Prostate gland (tissue), 2 donors: Measurements from ENCODE around the gene ALPP. TPM values are rescaled to one million over a fixed set of nuclear protein-coding genes. Genes with fewer than 3 reads are reported as not detected.
"Not testable (repeated sequence)": the region's sequence is repeated elsewhere in the genome, so short reads cannot be mapped to it uniquely, and the experiment has no call there.

Experiments
- DNase-seq: peaks from one replicate; pipeline ENCODE4 v3.0.0-alpha.2; 2019; ENCODE audit warnings: low spot score
- H3K27ac ChIP-seq, 2 donors: fragments of 200-600 bp; sonication (generic); 2 replicates each; pipeline ENCODE4 v1.5.1; 2017 to 2019
- H3K27me3 ChIP-seq: fragments of 200-600 bp; sonication (generic); replicated peaks from 2 replicates; pipeline ENCODE4 v1.5.1; 2019; ENCODE audit not compliant: insufficient read depth
- H3K36me3 ChIP-seq, 2 donors: fragments of 200-600 bp; sonication (generic); 1 replicate in 1 of 2; 2 replicates in 1 of 2; pipeline versions ENCODE4 v1.5.1 to v1.8.1; 2017 to 2019
- H3K4me1 ChIP-seq: fragments of 200-600 bp; sonication (generic); replicated peaks from 2 replicates; pipeline ENCODE4 v1.5.1; 2019
- H3K4me3 ChIP-seq, 2 donors: fragments of 200-600 bp; sonication (generic); 2 replicates each; pipeline ENCODE4 v1.5.1; 2017 to 2019
- H3K9me3 ChIP-seq: fragments of 200-600 bp; sonication (generic); 2 replicates; pipeline ENCODE4 v1.5.1; 2017
- CTCF ChIP-seq, 4 experiments: fragments of 200-600 bp in 2 of 4; fragments of 450-650 bp in 2 of 4; sonication (generic) in 2 of 4; IDR thresholded peaks; 1 replicate in 3 of 4; 2 replicates in 1 of 4; pipeline ENCODE4 v1.5.1; 2016 to 2019; ENCODE audit warnings: antibody characterized with exemption in 4 of 4, mild to moderate bottlenecking in 2 of 4, moderate library complexity in 2 of 4
- POLR2A ChIP-seq: fragments of 450-650 bp; IDR thresholded peaks from one replicate; pipeline ENCODE4 v1.6.1; 2016; ENCODE audit warnings: antibody characterized with exemption, mild to moderate bottlenecking
- POLR2AphosphoS5 ChIP-seq: sonication (generic); formaldehyde crosslinking; IDR thresholded peaks from one replicate; pipeline ENCODE4 v1.6.1; 2017; ENCODE audit warnings: antibody characterized with exemption
- WGBS: methylation state at CpG from one replicate; pipeline ENCODE4 v1.1.5; 2018; 5-methylcytosine and 5-hydroxymethylcytosine counted together
- intact Hi-C: fragments of 100-400 bp; cut with DNase I; formaldehyde crosslinking; loops from one replicate; pipeline ENCODE4 v1.14.2; 2022
- small RNA-seq, 2 donors: library from RNA; depleted of rRNA; stranded (forward); fragments of <200 nt; gene quantifications; one replicate each; pipeline ENCODE3, GENCODE V24; 2016
- total RNA-seq, 2 donors: library from RNA; depleted of rRNA; stranded (reverse); fragments of >200 nt; gene quantifications; one replicate each; pipeline ENCODE4 v1.1.0, GENCODE V29; 2016

The ALPP gene
- total RNA-seq, 2 donors from 2014 or later = 0.97 TPM; not detected in 1

DNA sequence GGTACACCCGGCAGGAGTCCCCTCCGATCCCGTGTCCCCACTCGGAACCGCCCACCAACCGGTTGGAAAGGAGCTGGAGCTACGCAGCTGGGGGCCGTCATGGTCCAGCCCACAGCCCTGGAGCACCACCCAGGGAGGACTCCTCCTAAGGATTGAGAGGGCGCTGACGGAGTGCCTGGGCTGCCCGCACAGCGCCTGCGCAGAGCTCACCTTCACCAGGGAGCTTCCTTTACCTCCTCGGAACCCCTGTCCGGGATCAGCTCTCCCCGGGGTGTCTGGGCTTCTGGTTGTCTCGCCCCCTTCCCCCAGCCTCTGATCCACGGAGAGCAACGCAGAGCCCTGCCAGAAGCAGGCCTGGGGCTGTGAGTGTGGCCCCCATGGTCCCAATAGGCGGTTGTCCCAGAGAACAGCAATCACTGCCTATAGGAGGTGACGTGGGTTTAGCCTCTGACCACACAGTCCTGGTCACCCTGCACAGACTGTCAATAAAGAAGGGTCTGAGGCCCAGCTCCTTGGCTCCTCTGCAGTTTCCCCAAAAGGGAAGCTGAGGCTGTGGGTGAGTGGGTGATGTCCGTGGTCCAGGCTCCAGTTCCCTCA, 42.7 kb downstream of the ALPP start:
- no peak for TF ChIP-seq POLR2AphosphoS5
- no peak for TF ChIP-seq CTCF (IDR thresholded peaks at IDR 0.05)
- TF ChIP-seq POLR2A = no peak
- H3K4me3 ChIP-seq = peak overlapping the region; percentile 14 to 25
- H3K27me3 ChIP-seq = peaks cover 18% of the 10 kb centered on the region

DNA sequence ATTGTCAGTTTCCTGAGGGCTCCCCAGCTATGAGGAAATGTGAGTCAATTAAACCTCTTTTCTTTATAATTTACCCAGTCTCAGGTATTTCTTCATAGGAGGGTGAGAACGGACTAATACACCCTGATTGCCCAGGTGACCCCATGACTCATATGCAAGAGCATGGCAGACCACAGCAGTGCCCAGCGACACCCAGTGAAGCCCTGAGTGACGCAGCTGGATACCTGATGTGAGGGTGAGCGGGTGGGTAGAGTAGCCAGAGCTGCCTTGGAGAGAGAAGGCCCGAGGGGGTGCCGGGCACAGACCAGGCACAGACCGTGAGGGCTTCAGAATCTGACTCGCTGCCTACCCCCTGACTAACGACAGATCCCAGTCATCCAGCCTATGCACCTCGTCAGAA, 43.5 kb downstream of the ALPP start:
- peaks cover 15% of the 10 kb centered on the region for H3K27me3 ChIP-seq
- 88% methylated on average over 10 of the region's 10 CpGs for WGBS
- intact Hi-C loops = no loop called here
- TF ChIP-seq POLR2A = no peak
- no peak for TF ChIP-seq POLR2AphosphoS5
- no peak for TF ChIP-seq CTCF (IDR thresholded peaks at IDR 0.05)
- no peaks in the 10 kb centered on the region for H3K9me3 ChIP-seq
- no peak overlapping the region for H3K4me3 ChIP-seq
- no peak for DNase-seq
- no peak overlapping the region for H3K27ac ChIP-seq
- H3K36me3 ChIP-seq = no peaks in the 10 kb centered on the region
- no peaks in the 10 kb centered on the region for H3K4me1 ChIP-seq

More for the DNA sequence above, 42.7 kb downstream of the ALPP start:
- WGBS = 29% methylated on average over 19 of the region's 22 CpGs
- Histone ChIP-seq H3K4me1 (no peaks in the 10 kb centered on the region), H3K9me3 (no peaks in the 10 kb centered on the region), H3K27ac (no peak overlapping the region), H3K36me3 (no peaks in the 10 kb centered on the region)
- intact Hi-C loops = no loop called here
- no peak for DNase-seq

GRCh38 chr2:232422996-232423395, 44.4 kb downstream of the ALPP start:
- H3K27ac ChIP-seq, H3K4me1 ChIP-seq, H3K36me3 ChIP-seq, DNase-seq, intact Hi-C loops, H3K4me3 ChIP-seq, H3K9me3 ChIP-seq: not testable (repeated sequence)
- H3K27me3 ChIP-seq = peaks cover 15% of the 10 kb centered on the region
- WGBS = 53% methylated on average over 2 of the region's 3 CpGs

GRCh38 chr2:232423407-232423806, 44.9 kb downstream of the ALPP start:
- intact Hi-C loops, H3K36me3 ChIP-seq, H3K9me3 ChIP-seq, H3K4me1 ChIP-seq, DNase-seq, H3K27ac ChIP-seq, H3K4me3 ChIP-seq: not testable (repeated sequence)
- peaks cover 15% of the 10 kb centered on the region for H3K27me3 ChIP-seq
- 56% methylated on average over 7 of the region's 7 CpGs for WGBS

DNA sequence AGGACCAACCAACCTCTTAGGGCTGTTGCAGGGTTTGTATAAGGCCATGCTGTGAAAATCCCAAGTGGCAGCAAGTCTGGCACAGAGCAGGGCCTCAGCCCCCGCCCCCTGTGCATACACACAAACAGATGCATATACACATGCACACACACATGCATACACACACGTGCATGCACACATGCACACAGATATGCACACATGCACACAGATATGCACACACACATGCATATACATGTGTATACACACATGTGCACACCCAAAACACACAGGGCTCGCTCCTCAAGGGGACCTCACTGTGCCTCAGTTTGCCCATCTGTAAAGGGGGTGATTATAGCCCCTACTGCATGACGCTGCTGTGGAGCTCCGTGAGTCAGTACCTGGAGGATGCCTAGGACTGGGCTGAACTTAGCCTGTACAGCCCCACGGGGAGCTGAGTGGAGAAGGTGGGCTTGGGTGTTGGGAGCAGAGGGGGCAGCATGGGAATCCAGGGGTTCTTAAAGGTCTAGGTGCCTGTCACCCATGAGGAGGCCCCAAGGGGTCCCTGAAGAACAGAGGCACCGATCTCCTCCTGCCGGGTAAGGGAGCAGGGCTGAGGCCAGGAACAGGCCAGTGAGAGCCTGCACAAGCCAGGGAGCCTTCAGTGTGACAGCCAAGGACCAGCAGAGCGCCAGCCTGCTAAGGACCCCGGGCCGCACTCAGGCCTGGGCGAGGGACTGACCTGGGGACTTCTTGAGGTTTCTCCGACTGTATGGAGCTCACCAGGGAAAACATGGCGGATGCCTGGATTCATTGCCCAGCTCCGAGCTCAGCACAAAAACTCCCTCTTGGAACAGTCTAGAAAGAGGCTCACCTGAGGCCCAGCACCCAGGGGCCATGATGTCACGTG, 53.4 kb downstream of the ALPP start:
- DNase-seq = no peak
- no peaks in the 10 kb centered on the region for H3K9me3 ChIP-seq
- 93% methylated on average over 12 of the region's 16 CpGs for whole genome bisulfite sequencing
- no peaks in the 10 kb centered on the region for H3K27me3 ChIP-seq
- H3K4me1 ChIP-seq = no peaks in the 10 kb centered on the region
- no peak overlapping the region for H3K27ac ChIP-seq
- H3K36me3 ChIP-seq = no peaks in the 10 kb centered on the region
- no peak overlapping the region for H3K4me3 ChIP-seq
- TF ChIP-seq CTCF (IDR thresholded peaks at IDR 0.05) (no peak), POLR2AphosphoS5 (no peak), POLR2A (no peak)
- intact Hi-C loops = no loop called here

Small RNA genes within 50 kb of the gene (small RNA-seq; reads per million reads assigned to genes)
- 0 reads per million in 2 donors for gene AC068134.3
- gene AC068134.4 = 0 reads per million in 2 donors

Other genes starting within 250 kb of the ALPP start
- under 1 TPM in 1 of 2 donors, not detected in 1; 0.34 TPM for gene ALPG, start 28.1 kb downstream of the ALPP start, total RNA-seq
- not detected for gene ALPI, start 77.4 kb downstream of the ALPP start, total RNA-seq
- gene ECEL1, start 109.1 kb downstream of the ALPP start, total RNA-seq = 10 to 100 TPM in 1 of 2 donors, under 1 TPM in 1; 0.82 to 15.3 TPM
- gene PRSS56, start 141.6 kb downstream of the ALPP start, total RNA-seq = not detected
- 1 to 10 TPM in 1 of 2 donors, under 1 TPM in 1; 0.34 to 1.4 TPM for gene CHRND, start 147.4 kb downstream of the ALPP start, total RNA-seq
- not detected for gene CHRNG, start 160.9 kb downstream of the ALPP start, total RNA-seq
- 1 to 10 TPM; 2.6 to 4.9 TPM for gene TIGD1, start 171.8 kb downstream of the ALPP start, total RNA-seq
- gene EIF4E2, start 171.9 kb downstream of the ALPP start, total RNA-seq = 10 to 100 TPM; 39.2 to 40.6 TPM